GM12878 (cell line): Measurements from ENCODE around the gene RHOC. TPM values are rescaled to one million over a fixed set of nuclear protein-coding genes. Genes with fewer than 3 reads are reported as not detected.

ENCODE experiments used
- BHLHE40 ChIP-seq, 2 experiments: fragments of 450-650 bp in 1 of 2; IDR thresholded peaks; 2 replicates each; pipeline ENCODE4 v1.6.1; 2011 to 2017; ENCODE audit warnings: low read depth in 2 of 2, borderline replicate concordance in 1 of 2, improper control_type of control experiment in 1 of 2, low read length in 1 of 2, mild to moderate bottlenecking in 1 of 2
- CREM ChIP-seq: IDR thresholded peaks from 2 replicates; pipeline ENCODE4 v1.6.1; 2014; ENCODE audit warnings: antibody characterized with exemption, low read depth
- CTCF ChIP-seq, 3 experiments: IDR thresholded peaks in 2 of 3; conservative IDR thresholded peaks in 1 of 3; 2 replicates each; pipeline ENCODE4 v1.5.1; 2011; ENCODE audit warnings: low read depth in 3 of 3, low read length in 3 of 3, mild to moderate bottlenecking in 3 of 3, control low read depth in 2 of 3, moderate library complexity in 2 of 3, inconsistent platforms in 1 of 3, mixed read lengths in 1 of 3; ENCODE audit not compliant: control insufficient read depth in 2 of 3, insufficient read depth in 1 of 3; ENCODE audit errors: extremely low read depth in 1 of 3
- E4F1 ChIP-seq: fragments of 450-650 bp; IDR thresholded peaks from 2 replicates; pipeline ENCODE4 v1.6.1; 2018; ENCODE audit warnings: borderline replicate concordance, mild to moderate bottlenecking; ENCODE audit not compliant: partially characterized antibody
- ELK1 ChIP-seq: IDR thresholded peaks from 2 replicates; pipeline ENCODE4 v1.6.1; 2012; ENCODE audit warnings: low read depth, low read length, improper control_type of control experiment
- ETV6 ChIP-seq, 2 experiments: fragments of 450-650 bp in 1 of 2; IDR thresholded peaks in 1 of 2; conservative IDR thresholded peaks in 1 of 2; 2 replicates each; pipeline ENCODE4 v1.6.1; 2014; ENCODE audit warnings: antibody characterized with exemption in 1 of 2, borderline replicate concordance in 1 of 2, low read depth in 1 of 2, mild to moderate bottlenecking in 1 of 2, moderate library complexity in 1 of 2
- GATAD2B ChIP-seq: fragments of 450-650 bp; conservative IDR thresholded peaks from 2 replicates; pipeline ENCODE4 v1.6.1; 2017; ENCODE audit warnings: low read depth, mild to moderate bottlenecking, moderate library complexity
- IKZF1 ChIP-seq: fragments of 450-650 bp; conservative IDR thresholded peaks from 2 replicates; pipeline ENCODE4 v1.6.1; 2017; ENCODE audit warnings: antibody characterized with exemption, mild to moderate bottlenecking
- IRF3 ChIP-seq: fragments of 450-650 bp; IDR thresholded peaks from 2 replicates; pipeline ENCODE4 v1.6.1; 2014; ENCODE audit warnings: mild to moderate bottlenecking
- JUND ChIP-seq: IDR thresholded peaks from 2 replicates; pipeline ENCODE4 v1.6.1; 2012; ENCODE audit warnings: low read depth, mild to moderate bottlenecking, low read length, improper control_type of control experiment, moderate library complexity
- KLF5 ChIP-seq: fragments of 450-650 bp; IDR thresholded peaks from 2 replicates; pipeline ENCODE4 v1.6.1; 2014; ENCODE audit warnings: mild to moderate bottlenecking; ENCODE audit not compliant: partially characterized antibody
- MYB ChIP-seq: fragments of 150-350 bp; IDR thresholded peaks from 2 replicates; pipeline ENCODE4 v1.6.1; 2014; ENCODE audit warnings: mild to moderate bottlenecking, low read depth, low read length, borderline replicate concordance
- NKRF ChIP-seq: fragments of 450-650 bp; conservative IDR thresholded peaks from 2 replicates; pipeline ENCODE4 v1.6.1; 2017; ENCODE audit warnings: mild to moderate bottlenecking, moderate library complexity
- NR2C1 ChIP-seq: fragments of 450-650 bp; IDR thresholded peaks from 2 replicates; pipeline ENCODE4 v1.6.1; 2017; ENCODE audit warnings: antibody characterized with exemption, mild to moderate bottlenecking, moderate library complexity
- NR2F1 ChIP-seq: fragments of 450-650 bp; conservative IDR thresholded peaks from 2 replicates; pipeline ENCODE4 v1.6.1; 2017; ENCODE audit warnings: mild to moderate bottlenecking
- NRF1 ChIP-seq: conservative IDR thresholded peaks from 2 replicates; pipeline ENCODE4 v1.6.1; 2011; ENCODE audit warnings: mild to moderate bottlenecking, low read depth, low read length, improper control_type of control experiment
- PAX8 ChIP-seq: fragments of 450-650 bp; IDR thresholded peaks from 2 replicates; pipeline ENCODE4 v1.6.1; 2017; ENCODE audit warnings: mild to moderate bottlenecking, moderate library complexity
- SIN3A ChIP-seq: IDR thresholded peaks from 2 replicates; pipeline ENCODE4 v1.6.1; 2012; ENCODE audit warnings: low read depth, low read length, improper control_type of control experiment
- SMARCA5 ChIP-seq: fragments of 450-650 bp; IDR thresholded peaks from 2 replicates; pipeline ENCODE4 v1.6.1; 2017; ENCODE audit warnings: mild to moderate bottlenecking
- TARDBP ChIP-seq: IDR thresholded peaks from 2 replicates; pipeline ENCODE4 v1.6.1; 2016; ENCODE audit warnings: borderline replicate concordance
- ZNF217 ChIP-seq: fragments of 450-650 bp; IDR thresholded peaks from 2 replicates; pipeline ENCODE4 v1.6.1; 2017; ENCODE audit warnings: antibody characterized with exemption, mild to moderate bottlenecking
- polyA plus RNA-seq, 11 experiments: library from polyadenylated mRNA; depleted of rRNA in 4 of 11; unstranded in 6 of 11; stranded (reverse) in 5 of 11; fragments of >200 nt; fragmentation: Nextera tagmentation in 4 of 11; fragmentation: Illumina TruSeq in 1 of 11; extraction: Ambion mirVana in 4 of 11; extraction: Trizol in 1 of 11; gene quantifications; 1 replicate in 1 of 11; 2 replicates in 10 of 11; pipeline versions ENCODE4 v1.2.1 to v1.2.3, GENCODE V29; 2011 to 2016; ENCODE audit warnings: inconsistent platforms in 2 of 11, missing spikeins in 2 of 11, low read depth in 1 of 11
- total RNA-seq, 4 experiments: library from RNA; depleted of rRNA in 3 of 4; stranded (reverse); fragments of >200 nt in 3 of 4; fragmentation: Illumina TruSeq in 1 of 4; extraction: Trizol in 1 of 4; gene quantifications; 2 replicates each; pipeline versions ENCODE4 v1.2.1 to v1.2.3, GENCODE V29; 2013 to 2021

RHOC gene
- total and polyA plus RNA-seq, 10 of the 15 experiments (the other 5 are each of a cell fraction or from before 2014, with no cell fraction given), result 20.6 to 371 (median 158) TPM

GRCh38 chr1:112674986-112675727 lies 31.8 kb downstream of the RHOC start (continued):
- no peak for TF ChIP-seq ELK1
- TF ChIP-seq GATAD2B, result peak; percentile 86
- TF ChIP-seq BHLHE40 (IDR thresholded peaks at IDR 0.05; ENCODE audit: borderline replicate concordance in 1 of 2, low read depth in 2 of 2, low read length in 1 of 2), result peak in 1 of 2 experiments; percentile 31; a peak in 2 of 4 replicates
- TF ChIP-seq NKRF, result peak; percentile 63
- TF ChIP-seq MYB, result no peak
- peak; percentile 60 for TF ChIP-seq IKZF1
- peak; percentile 29 for TF ChIP-seq IRF3
- TF ChIP-seq CTCF (IDR thresholded peaks at IDR 0.05 in 2 of 3, conservative IDR thresholded peaks at IDR 0.05 in 1 of 3; ENCODE audit: control insufficient read depth in 2 of 3, extremely low read depth in 1 of 3, insufficient read depth in 1 of 3, low read depth in 3 of 3, low read length in 3 of 3), result peak in 2 of 3 experiments; percentile 1 to 17; a peak in 1 of 6 replicates
- TF ChIP-seq KLF5, result peak; percentile 23
- TF ChIP-seq ZNF217, result no peak; the same call in none of the 2 replicates
- TF ChIP-seq NR2F1, result 0 out of 2 replicates have a peak, but pooled peaks have one; percentile 39
- TF ChIP-seq SMARCA5, result peak; percentile 83
- TF ChIP-seq TARDBP, result no peak
- no peak for TF ChIP-seq JUND
- no peak for TF ChIP-seq PAX8
- no peak for TF ChIP-seq CREM
- peak in 1 of 2 experiments; percentile 18; a peak in 1 of 4 replicates for TF ChIP-seq ETV6 (conservative IDR thresholded peaks at IDR 0.05 in 1 of 2, IDR thresholded peaks at IDR 0.05 in 1 of 2; ENCODE audit: borderline replicate concordance in 1 of 2, low read depth in 1 of 2)
- no peak for TF ChIP-seq NRF1
- peak; percentile 18; the same call in 1 of the 2 replicates for TF ChIP-seq NR2C1
- TF ChIP-seq SIN3A, result peak; percentile 4; the same call in 1 of the 2 replicates
- no peak for TF ChIP-seq E4F1
